Measurements from ENCODE around the gene ASPHD1. TPM values are rescaled to one million over a fixed set of nuclear protein-coding genes. Genes with fewer than 3 reads are reported as not detected.
A peak's percentile ranks its signal among the peaks of the same experiment; 100 is the strongest.

ASPHD1 gene
- total RNA-seq, 4 donors from 2014 or later = 0.90 to 5.7 (median 3.9) TPM

- Histone ChIP-seq H3K9me3 (no peaks in the 10 kb centered on the region), H3K27ac (no peak overlapping the region), H3K4me3 (no peak overlapping the region), H3K4me1 (peaks cover 0 to 26% (median 4%) of the 10 kb centered on the region in 4 donors), H3K27me3 (peaks cover 0 to 32% of the 10 kb centered on the region in 2 donors), H3K36me3 (no peaks in the 10 kb centered on the region)
- TF ChIP-seq, protein P1, sequence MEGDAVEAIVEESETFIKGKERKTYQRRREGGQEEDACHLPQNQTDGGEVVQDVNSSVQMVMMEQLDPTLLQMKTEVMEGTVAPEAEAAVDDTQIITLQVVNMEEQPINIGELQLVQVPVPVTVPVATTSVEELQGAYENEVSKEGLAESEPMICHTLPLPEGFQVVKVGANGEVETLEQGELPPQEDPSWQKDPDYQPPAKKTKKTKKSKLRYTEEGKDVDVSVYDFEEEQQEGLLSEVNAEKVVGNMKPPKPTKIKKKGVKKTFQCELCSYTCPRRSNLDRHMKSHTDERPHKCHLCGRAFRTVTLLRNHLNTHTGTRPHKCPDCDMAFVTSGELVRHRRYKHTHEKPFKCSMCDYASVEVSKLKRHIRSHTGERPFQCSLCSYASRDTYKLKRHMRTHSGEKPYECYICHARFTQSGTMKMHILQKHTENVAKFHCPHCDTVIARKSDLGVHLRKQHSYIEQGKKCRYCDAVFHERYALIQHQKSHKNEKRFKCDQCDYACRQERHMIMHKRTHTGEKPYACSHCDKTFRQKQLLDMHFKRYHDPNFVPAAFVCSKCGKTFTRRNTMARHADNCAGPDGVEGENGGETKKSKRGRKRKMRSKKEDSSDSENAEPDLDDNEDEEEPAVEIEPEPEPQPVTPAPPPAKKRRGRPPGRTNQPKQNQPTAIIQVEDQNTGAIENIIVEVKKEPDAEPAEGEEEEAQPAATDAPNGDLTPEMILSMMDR (IDR thresholded peaks at IDR 0.05) = no peak
- TF ChIP-seq EP300 (IDR thresholded peaks at IDR 0.05) (no peak), POLR2A (IDR thresholded peaks at IDR 0.05) (no peak)
- DNase-seq (ENCODE audit: low spot score in 2 of 2) = no peak
- WGBS, 2 donors = 49 to 51% methylated on average over 4 of the region's 4 CpGs
Observed at GRCh38 chr16:29897333-29897732, 3.0 kb upstream of the ASPHD1 start.

DNA sequence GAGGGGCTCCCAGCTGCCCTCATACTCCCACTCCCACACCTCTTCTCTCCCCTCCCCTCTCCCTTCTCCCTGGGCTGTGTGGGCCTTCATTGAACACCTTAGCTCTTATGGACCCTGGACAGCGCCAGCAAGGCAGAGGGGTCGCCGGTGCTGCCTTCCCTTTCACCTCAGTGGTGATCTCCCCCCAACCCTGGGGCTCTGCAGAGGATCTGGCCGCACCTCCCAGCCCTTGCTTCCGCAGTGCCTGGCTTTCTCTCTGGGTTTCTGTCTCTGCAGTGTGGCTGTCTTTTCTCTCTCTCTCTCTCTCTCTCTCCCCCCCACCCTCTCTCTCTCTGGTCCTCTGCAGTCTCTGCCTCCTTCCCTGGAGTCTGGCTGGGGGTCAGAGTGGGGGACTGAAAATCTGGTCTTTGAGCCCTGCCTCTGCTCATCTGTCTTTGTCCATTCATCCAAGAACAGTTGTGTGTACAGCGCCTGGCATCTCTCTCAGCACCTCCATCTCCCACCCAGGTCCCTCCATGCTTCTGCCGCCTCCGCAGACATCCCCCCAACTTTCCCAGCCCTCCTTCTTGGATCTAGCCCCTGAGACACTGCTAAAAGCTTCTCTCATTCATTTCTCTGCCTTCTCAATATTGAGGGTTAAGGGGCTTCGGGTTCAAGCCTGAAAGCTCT lies 2.0 kb upstream of the ASPHD1 start:
- peaks cover 0 to 32% of the 10 kb centered on the region in 2 donors for H3K27me3 ChIP-seq
- H3K9me3 ChIP-seq = no peaks in the 10 kb centered on the region
- H3K36me3 ChIP-seq = no peaks in the 10 kb centered on the region
- H3K4me3 ChIP-seq = no peak overlapping the region
- TF ChIP-seq, protein P1 (IDR thresholded peaks at IDR 0.05) = no peak
- TF ChIP-seq EP300 (IDR thresholded peaks at IDR 0.05) (no peak), POLR2A (IDR thresholded peaks at IDR 0.05) (no peak)
- 7 to 9% methylated on average over 9 of the region's 9 CpGs for WGBS, 2 donors
- DNase-seq (ENCODE audit: low spot score in 2 of 2) = no peak
- no peak overlapping the region for H3K27ac ChIP-seq
- peaks cover 0 to 26% (median 4%) of the 10 kb centered on the region in 4 donors for H3K4me1 ChIP-seq

GRCh38 chr16:29898804-29899515 lies 1.3 kb upstream of the ASPHD1 start:
- no peaks in the 10 kb centered on the region for H3K9me3 ChIP-seq
- TF ChIP-seq, protein P1 (IDR thresholded peaks at IDR 0.05) = no peak
- TF ChIP-seq POLR2A (IDR thresholded peaks at IDR 0.05) (no peak), EP300 (IDR thresholded peaks at IDR 0.05) (no peak)
- WGBS, 2 donors = 3% methylated on average over 22 to 25 of the region's 25 CpGs
- no peak overlapping the region for H3K27ac ChIP-seq
- H3K4me3 ChIP-seq = peak overlapping the region in 1 of 4 donors; percentile 61
- no peak for DNase-seq (ENCODE audit: low spot score in 2 of 2)
- peaks cover 0 to 32% of the 10 kb centered on the region in 2 donors for H3K27me3 ChIP-seq
- H3K4me1 ChIP-seq = peaks cover 0 to 26% (median 4%) of the 10 kb centered on the region in 4 donors
- no peaks in the 10 kb centered on the region for H3K36me3 ChIP-seq

DNA sequence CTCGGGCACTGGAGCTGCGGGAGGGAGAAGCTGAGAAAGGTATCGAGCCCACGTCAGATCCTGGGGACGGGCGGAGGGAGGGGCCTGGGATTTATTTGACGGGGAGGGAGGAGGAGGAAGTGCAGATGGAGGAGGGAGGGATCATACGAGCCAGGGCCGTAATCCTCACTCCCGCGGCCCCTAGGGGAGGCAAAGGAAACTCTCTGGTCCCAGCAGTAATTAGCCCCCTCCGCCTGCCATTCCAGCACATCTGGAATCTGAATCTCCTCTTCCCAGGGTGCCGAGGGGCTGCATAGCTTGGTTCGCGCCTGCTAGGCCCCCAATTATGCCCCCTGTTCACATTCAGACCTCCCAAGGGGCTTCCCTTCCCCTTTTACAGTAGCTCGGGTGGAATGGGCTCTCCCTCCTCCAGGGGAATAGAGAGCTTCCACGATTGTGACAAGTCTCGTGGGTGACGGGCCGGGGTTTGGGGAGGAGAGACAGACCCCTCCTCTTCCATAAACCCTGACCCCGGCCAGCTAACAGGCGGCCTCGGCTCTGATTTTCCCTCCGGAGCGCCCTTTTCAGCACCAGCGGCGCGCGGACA lies 679 bp upstream of the ASPHD1 start, which contains the start of gene SEZ6L2:
Gene SEZ6L2, minus strand, starts transcription at position 35 of the 586 bp plus-strand sequence. CDS start 531 bp downstream, outside the sequence.
- DNase-seq (ENCODE audit: low spot score in 2 of 2) = peak in 1 of 2 donors; percentile 51
- Histone ChIP-seq H3K27ac (peak within 1 kb of the TSS; percentile 0 to 82 (median 43)), H3K4me3 (peak within 1 kb of the TSS; percentile 59 to 76 (median 64)), H3K27me3 (peaks cover 0 to 32% of the 10 kb centered on the region in 2 donors), H3K9me3 (no peaks in the 10 kb centered on the region), H3K4me1 (peaks cover 0 to 26% (median 4%) of the 10 kb centered on the region in 4 donors), H3K36me3 (no peaks in the 10 kb centered on the region)
- TF ChIP-seq EP300 (IDR thresholded peaks at IDR 0.05) (no peak), POLR2A (IDR thresholded peaks at IDR 0.05) (no peak)
- TF ChIP-seq, protein P1 (IDR thresholded peaks at IDR 0.05) = no peak
- WGBS, 2 donors = 1% methylated on average over 20 to 21 of the region's 29 CpGs
